DOHH2 (cell line): ENCODE measurements around the gene ADORA1.

Source experiments
- H3F3A ChIP-seq: fragments of 200-600 bp; sonication (generic), shearing (Covaris generic); 2 replicates; pipeline ENCODE4 v1.6.0; 2016; ENCODE audit warnings: antibody characterized with exemption, mild to moderate bottlenecking; ENCODE audit not compliant: control insufficient read depth, insufficient read depth
- H3K27ac ChIP-seq: fragments of 200-600 bp; sonication (generic); 2 replicates; pipeline ENCODE4 v1.5.1; 2014; ENCODE audit warnings: low read depth, mild to moderate bottlenecking, low read length, moderate library complexity
- H3K27me3 ChIP-seq: fragments of 200-600 bp; sonication (generic); 2 replicates; pipeline ENCODE4 v1.6.1; 2014; ENCODE audit warnings: mild to moderate bottlenecking, low read length, mixed read lengths; ENCODE audit not compliant: control insufficient read depth
- H3K36me3 ChIP-seq: fragments of 200-600 bp; sonication (generic); 2 replicates; pipeline ENCODE4 v1.6.1; 2014; ENCODE audit warnings: mild to moderate bottlenecking, low read length, moderate library complexity, mixed read lengths; ENCODE audit not compliant: control insufficient read depth
- H3K4me1 ChIP-seq: fragments of 200-600 bp; sonication (generic); 2 replicates; pipeline ENCODE4 v1.6.1; 2014; ENCODE audit warnings: mild to moderate bottlenecking, low read length, mixed read lengths; ENCODE audit not compliant: control insufficient read depth
- H3K4me2 ChIP-seq: fragments of 200-600 bp; sonication (generic); 2 replicates; pipeline ENCODE4 v1.6.0; 2014; ENCODE audit warnings: mild to moderate bottlenecking, low read length, moderate library complexity
- H3K4me3 ChIP-seq: fragments of 200-600 bp; sonication (generic); 2 replicates; pipeline ENCODE4 v1.5.1; 2014; ENCODE audit warnings: mild to moderate bottlenecking, low read length, mixed read lengths
- H3K79me2 ChIP-seq: fragments of 200-600 bp; sonication (generic); 2 replicates; pipeline ENCODE4 v1.6.1; 2014; ENCODE audit warnings: mild to moderate bottlenecking, low read length, mixed read lengths; ENCODE audit not compliant: control insufficient read depth
- H3K9me2 ChIP-seq: fragments of 200-600 bp; sonication (generic); replicated peaks from 2 replicates; pipeline ENCODE4 v1.6.1; 2014; ENCODE audit warnings: mild to moderate bottlenecking, low read length, mixed read lengths; ENCODE audit not compliant: control insufficient read depth
- H3K9me3 ChIP-seq: fragments of 200-600 bp; sonication (generic); 2 replicates; pipeline ENCODE4 v1.6.1; 2014; ENCODE audit warnings: antibody characterized with exemption, low read length, mixed read lengths; ENCODE audit not compliant: control insufficient read depth, insufficient read depth
- H4K20me1 ChIP-seq: fragments of 200-600 bp; sonication (generic); 2 replicates; pipeline ENCODE4 v1.6.0; 2014; ENCODE audit warnings: low read depth, mild to moderate bottlenecking, antibody characterized with exemption, low read length, moderate library complexity; ENCODE audit not compliant: control insufficient read depth, insufficient read depth
- EZH2phosphoT487 ChIP-seq: fragments of 200-600 bp; sonication (generic); IDR thresholded peaks from 2 replicates; pipeline ENCODE4 v1.6.1; 2017; ENCODE audit warnings: borderline replicate concordance, mild to moderate bottlenecking, antibody characterized with exemption, low read length, moderate library complexity, mixed read lengths
- TF ChIP-seq, protein P1 (sequence below): fragments of 200-600 bp; sonication (generic); IDR thresholded peaks from one replicate; pipeline ENCODE4 v1.5.1; 2014; ENCODE audit warnings: antibody characterized with exemption, mild to moderate bottlenecking, low read depth, low read length; ENCODE audit not compliant: poor library complexity, severe bottlenecking

The ADORA1 gene

DNA sequence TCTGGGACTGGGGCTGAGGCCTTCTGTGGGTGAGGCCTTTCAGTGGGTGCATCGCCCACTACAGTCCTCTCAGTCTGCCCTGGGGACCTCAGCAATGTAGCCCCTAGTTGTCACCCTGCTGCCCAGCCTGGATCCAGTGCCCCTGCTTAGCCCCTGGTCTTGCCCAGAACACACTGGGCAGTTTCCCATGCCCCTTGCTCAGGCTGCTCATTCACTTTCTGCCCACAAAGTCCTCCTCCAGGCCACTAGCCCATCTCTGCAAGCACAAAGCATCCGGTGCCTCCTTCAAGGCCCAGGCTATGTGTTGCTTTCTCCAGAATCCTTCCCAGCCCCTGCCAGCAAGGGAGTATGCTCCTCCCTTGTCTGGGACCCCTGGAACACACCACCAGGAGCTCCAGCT is 5.4 kb upstream of the ADORA1 start:
- Histone ChIP-seq H3K4me2 (no peak overlapping the region), H3K4me1 (no peaks in the 10 kb centered on the region), H3K27me3 (peaks cover 13% of the 10 kb centered on the region), H4K20me1 (no peaks in the 10 kb centered on the region), H3K9me3 (no peaks in the 10 kb centered on the region), H3K36me3 (no peaks in the 10 kb centered on the region), H3K9me2 (no peaks in the 10 kb centered on the region), H3K27ac (no peak overlapping the region), H3K79me2 (no peaks in the 10 kb centered on the region), H3F3A (no peaks in the 10 kb centered on the region), H3K4me3 (no peak overlapping the region)
- TF ChIP-seq, protein P1, sequence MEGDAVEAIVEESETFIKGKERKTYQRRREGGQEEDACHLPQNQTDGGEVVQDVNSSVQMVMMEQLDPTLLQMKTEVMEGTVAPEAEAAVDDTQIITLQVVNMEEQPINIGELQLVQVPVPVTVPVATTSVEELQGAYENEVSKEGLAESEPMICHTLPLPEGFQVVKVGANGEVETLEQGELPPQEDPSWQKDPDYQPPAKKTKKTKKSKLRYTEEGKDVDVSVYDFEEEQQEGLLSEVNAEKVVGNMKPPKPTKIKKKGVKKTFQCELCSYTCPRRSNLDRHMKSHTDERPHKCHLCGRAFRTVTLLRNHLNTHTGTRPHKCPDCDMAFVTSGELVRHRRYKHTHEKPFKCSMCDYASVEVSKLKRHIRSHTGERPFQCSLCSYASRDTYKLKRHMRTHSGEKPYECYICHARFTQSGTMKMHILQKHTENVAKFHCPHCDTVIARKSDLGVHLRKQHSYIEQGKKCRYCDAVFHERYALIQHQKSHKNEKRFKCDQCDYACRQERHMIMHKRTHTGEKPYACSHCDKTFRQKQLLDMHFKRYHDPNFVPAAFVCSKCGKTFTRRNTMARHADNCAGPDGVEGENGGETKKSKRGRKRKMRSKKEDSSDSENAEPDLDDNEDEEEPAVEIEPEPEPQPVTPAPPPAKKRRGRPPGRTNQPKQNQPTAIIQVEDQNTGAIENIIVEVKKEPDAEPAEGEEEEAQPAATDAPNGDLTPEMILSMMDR = no peak
- no peak for TF ChIP-seq EZH2phosphoT487

DNA sequence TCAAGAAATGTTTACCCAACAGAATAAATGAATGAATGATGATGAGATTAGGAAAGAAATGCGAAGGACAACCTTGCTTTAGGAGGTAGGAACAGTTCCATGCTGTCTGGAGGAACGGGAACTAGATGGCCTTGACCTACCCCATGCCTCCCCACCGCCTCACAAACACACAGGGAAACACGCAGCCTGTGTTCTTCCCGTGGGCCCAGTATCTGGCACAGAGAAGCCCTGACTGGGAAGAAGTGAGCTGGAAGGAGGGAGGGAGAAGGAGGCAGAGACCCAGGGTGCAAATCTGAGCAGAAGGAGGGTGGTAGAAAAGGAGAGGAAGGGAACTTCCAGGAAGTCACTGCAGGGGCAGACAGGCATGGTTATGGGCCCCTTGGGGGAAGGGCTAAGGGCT is 3.5 kb upstream of the ADORA1 start:
- Histone ChIP-seq H3K36me3 (no peaks in the 10 kb centered on the region), H3K4me3 (no peak overlapping the region), H3K9me2 (no peaks in the 10 kb centered on the region), H3K27ac (no peak overlapping the region), H3K4me1 (no peaks in the 10 kb centered on the region), H4K20me1 (no peaks in the 10 kb centered on the region), H3K4me2 (no peak overlapping the region), H3F3A (no peaks in the 10 kb centered on the region), H3K27me3 (peaks cover 8% of the 10 kb centered on the region), H3K9me3 (no peaks in the 10 kb centered on the region), H3K79me2 (no peaks in the 10 kb centered on the region)
- TF ChIP-seq EZH2phosphoT487 = no peak
- TF ChIP-seq, protein P1 = no peak

DNA sequence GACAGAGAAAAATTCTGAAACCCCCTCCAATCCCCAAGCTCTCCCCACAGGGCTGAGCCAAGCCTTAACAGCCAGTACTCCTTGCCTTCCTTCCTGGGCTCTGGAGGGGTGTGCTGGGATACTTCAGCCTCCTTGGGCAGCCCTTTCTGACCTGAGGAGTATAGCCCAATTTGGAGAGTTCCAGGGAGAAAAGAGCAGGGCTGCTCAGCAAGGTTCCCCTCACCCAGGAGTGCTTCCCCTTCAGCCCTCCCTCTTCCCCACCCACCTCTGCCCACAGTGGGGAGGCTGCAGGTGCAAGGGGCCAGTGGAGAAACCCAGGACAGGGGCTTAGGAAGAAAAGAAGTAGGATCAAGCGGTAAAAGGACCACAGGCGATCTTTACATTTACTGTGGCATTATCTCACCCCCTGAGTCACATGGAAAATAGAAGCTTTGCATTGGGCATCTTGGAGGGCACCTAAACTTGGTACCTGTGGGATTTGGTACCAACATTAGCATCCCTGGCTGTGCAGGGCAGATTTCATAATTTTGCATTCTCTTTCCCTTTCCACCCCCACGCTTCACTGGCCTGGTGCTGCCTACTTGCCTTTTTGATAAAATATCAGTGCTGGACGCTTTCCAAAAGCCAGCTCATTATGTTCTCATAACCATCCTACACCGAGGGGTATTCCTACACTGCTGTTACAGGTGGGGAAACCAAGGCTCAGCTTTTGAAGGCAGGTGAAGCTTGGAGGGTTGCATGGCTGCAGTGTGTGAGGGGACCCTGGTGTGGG is 2.8 kb upstream of the ADORA1 start:
- Histone ChIP-seq H3K4me1 (no peaks in the 10 kb centered on the region), H3K36me3 (no peaks in the 10 kb centered on the region), H3K9me3 (no peaks in the 10 kb centered on the region), H3F3A (no peaks in the 10 kb centered on the region), H3K27ac (no peak overlapping the region), H3K9me2 (no peaks in the 10 kb centered on the region), H3K4me3 (no peak overlapping the region), H4K20me1 (no peaks in the 10 kb centered on the region), H3K4me2 (no peak overlapping the region), H3K79me2 (no peaks in the 10 kb centered on the region), H3K27me3 (peaks cover 8% of the 10 kb centered on the region)
- TF ChIP-seq, protein P1 = no peak
- TF ChIP-seq EZH2phosphoT487 = no peak
